ENCODE measurements around the gene ATP9B. TPM values are rescaled to one million over a fixed set of nuclear protein-coding genes. Genes with fewer than 3 reads are reported as not detected.

The ATP9B gene
- total RNA-seq, 1 experiment from 2014 or later: 20.9 TPM

DNA sequence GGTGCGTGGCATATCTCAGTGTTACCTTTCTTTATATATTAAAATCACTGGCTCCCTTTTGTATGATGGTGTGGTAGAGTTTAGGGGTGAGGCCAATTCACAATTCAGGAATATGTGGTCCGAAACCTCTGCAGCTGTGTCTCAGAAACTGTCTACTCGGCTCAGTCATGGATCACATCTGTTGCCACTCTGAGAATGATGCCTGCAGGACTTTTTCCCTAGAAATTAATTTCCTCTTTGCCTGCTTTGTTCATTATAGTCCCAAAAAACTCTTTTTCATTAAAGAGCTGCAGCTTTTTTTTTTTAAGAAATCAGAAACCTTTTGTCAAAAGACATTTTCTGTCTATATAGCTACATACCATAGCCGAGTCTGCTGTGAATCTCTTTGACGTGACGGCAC lies 221.7 kb downstream of the ATP9B start:
- no peaks in the 10 kb centered on the region for H3K79me1 ChIP-seq (ENCODE audit: insufficient read depth, low read depth, low read length, poor library complexity, severe bottlenecking)
- no peak overlapping the region for H4K91ac ChIP-seq (ENCODE audit: insufficient read length, low read depth, low read length)
- no peak overlapping the region for H2AK5ac ChIP-seq (ENCODE audit: insufficient read length, low read length)
- H3K14ac ChIP-seq (ENCODE audit: insufficient read depth, low read length): no peak overlapping the region
- H4K5ac ChIP-seq (ENCODE audit: insufficient read length, low read depth, low read length): no peak overlapping the region
- no CpG with 5 or more reads among the region's 6 CpGs for WGBS (ENCODE audit: extremely low coverage, insufficient read length, low lambda C conversion rate)
- no peak overlapping the region for H2BK12ac ChIP-seq (ENCODE audit: insufficient read length, low read depth, low read length)
- H3K27me3 Mint-ChIP-seq (ENCODE audit: low read depth): no peaks in the 10 kb centered on the region
- DNase-seq: no peak
- no peak overlapping the region for H2BK120ac ChIP-seq (ENCODE audit: low read depth, low read length, poor library complexity, severe bottlenecking)
- no peak overlapping the region for H3T11ph ChIP-seq (ENCODE audit: low read length)
- H3K4ac ChIP-seq (ENCODE audit: low read depth, low read length): no peak overlapping the region
- no peak overlapping the region for H3K23ac ChIP-seq (ENCODE audit: insufficient read length, low read depth, low read length)
- no peak overlapping the region for H3K56ac ChIP-seq (ENCODE audit: insufficient read length, low read depth, low read length)
- H2BK20ac ChIP-seq (ENCODE audit: low read depth, low read length, poor library complexity, severe bottlenecking): no peak overlapping the region
- H3K9ac ChIP-seq (ENCODE audit: extremely low read depth, insufficient read length, low read length): no peak overlapping the region
- H4K20me1 ChIP-seq (ENCODE audit: control insufficient read depth, insufficient read depth, insufficient read length): no peaks in the 10 kb centered on the region
- H3K18ac ChIP-seq (ENCODE audit: insufficient read length, low read depth, low read length): no peak overlapping the region
- H3K36me3 Mint-ChIP-seq (ENCODE audit: insufficient read depth in 1 of 3, low read depth in 3 of 3): peaks cover 22 to 43% (median 24%) of the 10 kb centered on the region in 3 experiments
- no peak overlapping the region for H3K4me2 ChIP-seq (ENCODE audit: insufficient read depth, insufficient read length, low read length)
- TF ChIP-seq, protein P1, sequence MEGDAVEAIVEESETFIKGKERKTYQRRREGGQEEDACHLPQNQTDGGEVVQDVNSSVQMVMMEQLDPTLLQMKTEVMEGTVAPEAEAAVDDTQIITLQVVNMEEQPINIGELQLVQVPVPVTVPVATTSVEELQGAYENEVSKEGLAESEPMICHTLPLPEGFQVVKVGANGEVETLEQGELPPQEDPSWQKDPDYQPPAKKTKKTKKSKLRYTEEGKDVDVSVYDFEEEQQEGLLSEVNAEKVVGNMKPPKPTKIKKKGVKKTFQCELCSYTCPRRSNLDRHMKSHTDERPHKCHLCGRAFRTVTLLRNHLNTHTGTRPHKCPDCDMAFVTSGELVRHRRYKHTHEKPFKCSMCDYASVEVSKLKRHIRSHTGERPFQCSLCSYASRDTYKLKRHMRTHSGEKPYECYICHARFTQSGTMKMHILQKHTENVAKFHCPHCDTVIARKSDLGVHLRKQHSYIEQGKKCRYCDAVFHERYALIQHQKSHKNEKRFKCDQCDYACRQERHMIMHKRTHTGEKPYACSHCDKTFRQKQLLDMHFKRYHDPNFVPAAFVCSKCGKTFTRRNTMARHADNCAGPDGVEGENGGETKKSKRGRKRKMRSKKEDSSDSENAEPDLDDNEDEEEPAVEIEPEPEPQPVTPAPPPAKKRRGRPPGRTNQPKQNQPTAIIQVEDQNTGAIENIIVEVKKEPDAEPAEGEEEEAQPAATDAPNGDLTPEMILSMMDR (conservative IDR thresholded peaks at IDR 0.05): no peak
- peaks cover 6 to 7% of the 10 kb centered on the region in 2 experiments; a peak in 3 of 4 replicates for H3K4me1 Mint-ChIP-seq
- no peaks in the 10 kb centered on the region for H3K9me3 ChIP-seq (ENCODE audit: control insufficient read depth, low read depth, low read length)
- no peaks in the 10 kb centered on the region for H3K27me3 ChIP-seq (ENCODE audit: insufficient read depth, low read length)
- H2AFZ ChIP-seq (ENCODE audit: low read length): no peak overlapping the region
- H2BK15ac ChIP-seq (ENCODE audit: low read depth, low read length): no peak overlapping the region
- H3K4me3 Mint-ChIP-seq: no peak overlapping the region
- no peak overlapping the region for H2BK5ac ChIP-seq (ENCODE audit: insufficient read length, low read length)
- H3K27ac Mint-ChIP-seq: no peak overlapping the region
- H3K79me2 ChIP-seq (ENCODE audit: insufficient read depth, low read length): no peaks in the 10 kb centered on the region
- peaks cover 24 to 25% of the 10 kb centered on the region in 2 experiments for H3K9me3 Mint-ChIP-seq
- no peaks in the 10 kb centered on the region for H3K4me1 ChIP-seq (ENCODE audit: insufficient read depth, low read length)
- H3K27ac ChIP-seq (ENCODE audit: insufficient read length, low read depth, low read length): no peak overlapping the region
- H3K23me2 ChIP-seq (ENCODE audit: insufficient read length, low read depth, low read length, poor library complexity, severe bottlenecking): no peaks in the 10 kb centered on the region
- H4K8ac ChIP-seq (replicated peaks; ENCODE audit: insufficient read length, low read depth, low read length): no peak overlapping the region
